ENCODE results near the gene MFSD11.
"Not testable (repeated sequence)": the region's sequence is repeated elsewhere in the genome, so short reads cannot be mapped to it uniquely, and the experiment has no call there.

MFSD11 gene

GRCh38 chr17:76811834-76812233 lies 73.9 kb downstream of the MFSD11 start:
- Histone ChIP-seq H3K9ac (ENCODE audit: low read depth, low read length) (no peak overlapping the region), H3K27me3 (ENCODE audit: insufficient read depth, low read length) (no peaks in the 10 kb centered on the region)

GRCh38 chr17:76812263-76812662 lies 74.3 kb downstream of the MFSD11 start:
- H3K4me3 ChIP-seq (ENCODE audit: low read length), result no peak overlapping the region
- no peak overlapping the region for H3K9ac ChIP-seq (ENCODE audit: low read depth, low read length)
- no peak overlapping the region for H3K27ac ChIP-seq (ENCODE audit: low read depth, low read length)
- H3K36me3 ChIP-seq (ENCODE audit: insufficient read depth, low read length), result no peaks in the 10 kb centered on the region
- no peaks in the 10 kb centered on the region for H3K9me3 ChIP-seq (ENCODE audit: insufficient read depth, low read depth, low read length)
- 90% methylated on average over 4 of the region's 4 CpGs for WGBS
- H3K27me3 ChIP-seq (ENCODE audit: insufficient read depth, low read length), result no peaks in the 10 kb centered on the region
- peaks cover 4% of the 10 kb centered on the region; the same call in 1 of the 2 replicates for H3K4me1 ChIP-seq (ENCODE audit: insufficient read depth, low read length)

More at GRCh38 chr17:76811834-76812233, 73.9 kb downstream of the MFSD11 start:
- no peak overlapping the region for H3K4me3 ChIP-seq (ENCODE audit: low read length)
- no peaks in the 10 kb centered on the region for H3K36me3 ChIP-seq (ENCODE audit: insufficient read depth, low read length)
- WGBS, result 91% methylated on average over 5 of the region's 5 CpGs
- no peak overlapping the region for H3K27ac ChIP-seq (ENCODE audit: low read depth, low read length)
- peaks cover 2% of the 10 kb centered on the region; the same call in 1 of the 2 replicates for H3K4me1 ChIP-seq (ENCODE audit: insufficient read depth, low read length)
- no peaks in the 10 kb centered on the region for H3K9me3 ChIP-seq (ENCODE audit: insufficient read depth, low read depth, low read length)

GRCh38 chr17:76812968-76813367 lies 75.0 kb downstream of the MFSD11 start:
- no peaks in the 10 kb centered on the region for H3K9me3 ChIP-seq (ENCODE audit: insufficient read depth, low read depth, low read length)
- H3K9ac ChIP-seq (ENCODE audit: low read depth, low read length), result no peak overlapping the region
- H3K36me3 ChIP-seq (ENCODE audit: insufficient read depth, low read length), result no peaks in the 10 kb centered on the region
- peaks cover 4% of the 10 kb centered on the region; the same call in 1 of the 2 replicates for H3K4me1 ChIP-seq (ENCODE audit: insufficient read depth, low read length)
- no peak overlapping the region for H3K4me3 ChIP-seq (ENCODE audit: low read length)
- no peaks in the 10 kb centered on the region for H3K27me3 ChIP-seq (ENCODE audit: insufficient read depth, low read length)
- 91% methylated on average over 4 of the region's 4 CpGs for WGBS
- no peak overlapping the region for H3K27ac ChIP-seq (ENCODE audit: low read depth, low read length)

GRCh38 chr17:76815907-76816589 lies 78.1 kb downstream of the MFSD11 start:
- WGBS, result 94% methylated on average over 5 of the region's 9 CpGs
- H3K4me3 ChIP-seq (ENCODE audit: low read length); H3K4me1 ChIP-seq (ENCODE audit: insufficient read depth, low read length); H3K27me3 ChIP-seq (ENCODE audit: insufficient read depth, low read length); H3K9ac ChIP-seq (ENCODE audit: low read depth, low read length); H3K9me3 ChIP-seq (ENCODE audit: insufficient read depth, low read depth, low read length); H3K36me3 ChIP-seq (ENCODE audit: insufficient read depth, low read length); H3K27ac ChIP-seq (ENCODE audit: low read depth, low read length): not testable (repeated sequence)

GRCh38 chr17:76816590-76817135 lies 78.7 kb downstream of the MFSD11 start:
- Histone ChIP-seq H3K27me3 (ENCODE audit: insufficient read depth, low read length) (no peaks in the 10 kb centered on the region), H3K4me3 (ENCODE audit: low read length) (no peak overlapping the region), H3K9me3 (ENCODE audit: insufficient read depth, low read depth, low read length) (no peaks in the 10 kb centered on the region), H3K36me3 (ENCODE audit: insufficient read depth, low read length) (no peaks in the 10 kb centered on the region), H3K4me1 (ENCODE audit: insufficient read depth, low read length) (peaks cover 4% of the 10 kb centered on the region; the same call in 1 of the 2 replicates), H3K27ac (ENCODE audit: low read depth, low read length) (no peak overlapping the region), H3K9ac (ENCODE audit: low read depth, low read length) (no peak overlapping the region)
- WGBS, result 8% methylated on average over 8 of the region's 8 CpGs

- H3K9me3 ChIP-seq (ENCODE audit: insufficient read depth, low read depth, low read length), result no peaks in the 10 kb centered on the region
- H3K4me1 ChIP-seq (ENCODE audit: insufficient read depth, low read length), result peaks cover 4% of the 10 kb centered on the region; the same call in 1 of the 2 replicates
- WGBS, result 80% methylated on average over 1 of the region's 1 CpG
- no peak overlapping the region for H3K4me3 ChIP-seq (ENCODE audit: low read length)
- no peaks in the 10 kb centered on the region for H3K36me3 ChIP-seq (ENCODE audit: insufficient read depth, low read length)
- H3K9ac ChIP-seq (ENCODE audit: low read depth, low read length), result no peak overlapping the region
- no peak overlapping the region for H3K27ac ChIP-seq (ENCODE audit: low read depth, low read length)
- H3K27me3 ChIP-seq (ENCODE audit: insufficient read depth, low read length), result no peaks in the 10 kb centered on the region
These were observed 82.1 kb downstream of the MFSD11 start for GRCh38 chr17:76820039-76820438.

GRCh38 chr17:76820561-76820960 lies 82.6 kb downstream of the MFSD11 start:
- WGBS, result 92% methylated on average over 4 of the region's 4 CpGs
- no peaks in the 10 kb centered on the region for H3K27me3 ChIP-seq (ENCODE audit: insufficient read depth, low read length)

GRCh38 chr17:76822184-76822778 lies 84.4 kb downstream of the MFSD11 start:
- H3K4me3 ChIP-seq (ENCODE audit: low read length), result no peak overlapping the region
- no peaks in the 10 kb centered on the region for H3K27me3 ChIP-seq (ENCODE audit: insufficient read depth, low read length)
- no peak overlapping the region for H3K9ac ChIP-seq (ENCODE audit: low read depth, low read length)
- no peak overlapping the region for H3K27ac ChIP-seq (ENCODE audit: low read depth, low read length)
- no peaks in the 10 kb centered on the region for H3K36me3 ChIP-seq (ENCODE audit: insufficient read depth, low read length)
- no peaks in the 10 kb centered on the region for H3K4me1 ChIP-seq (ENCODE audit: insufficient read depth, low read length)
- 86% methylated on average over 7 of the region's 7 CpGs for WGBS
- no peaks in the 10 kb centered on the region for H3K9me3 ChIP-seq (ENCODE audit: insufficient read depth, low read depth, low read length)

More at GRCh38 chr17:76820561-76820960, 82.6 kb downstream of the MFSD11 start:
- no peaks in the 10 kb centered on the region for H3K36me3 ChIP-seq (ENCODE audit: insufficient read depth, low read length)
- peaks cover 4% of the 10 kb centered on the region; the same call in 1 of the 2 replicates for H3K4me1 ChIP-seq (ENCODE audit: insufficient read depth, low read length)
- no peak overlapping the region for H3K27ac ChIP-seq (ENCODE audit: low read depth, low read length)
- no peak overlapping the region for H3K9ac ChIP-seq (ENCODE audit: low read depth, low read length)
- H3K4me3 ChIP-seq (ENCODE audit: low read length), result no peak overlapping the region
- H3K9me3 ChIP-seq (ENCODE audit: insufficient read depth, low read depth, low read length), result no peaks in the 10 kb centered on the region

GRCh38 chr17:76824093-76824492 lies 86.2 kb downstream of the MFSD11 start:
- H3K4me3 ChIP-seq (ENCODE audit: low read length), result no peak overlapping the region
- WGBS, result 92% methylated on average over 12 of the region's 12 CpGs
- H3K9ac ChIP-seq (ENCODE audit: low read depth, low read length), result no peak overlapping the region
- H3K27ac ChIP-seq (ENCODE audit: low read depth, low read length), result no peak overlapping the region
- no peaks in the 10 kb centered on the region for H3K4me1 ChIP-seq (ENCODE audit: insufficient read depth, low read length)
- no peaks in the 10 kb centered on the region for H3K27me3 ChIP-seq (ENCODE audit: insufficient read depth, low read length)
- H3K36me3 ChIP-seq (ENCODE audit: insufficient read depth, low read length), result no peaks in the 10 kb centered on the region
- H3K9me3 ChIP-seq (ENCODE audit: insufficient read depth, low read depth, low read length), result no peaks in the 10 kb centered on the region

- H3K27ac ChIP-seq (ENCODE audit: low read depth, low read length), result no peak overlapping the region
- no peaks in the 10 kb centered on the region for H3K36me3 ChIP-seq (ENCODE audit: insufficient read depth, low read length)
- H3K27me3 ChIP-seq (ENCODE audit: insufficient read depth, low read length), result no peaks in the 10 kb centered on the region
- 90% methylated on average over 24 of the region's 24 CpGs for WGBS
- H3K9me3 ChIP-seq (ENCODE audit: insufficient read depth, low read depth, low read length), result no peaks in the 10 kb centered on the region
- H3K4me1 ChIP-seq (ENCODE audit: insufficient read depth, low read length), result no peaks in the 10 kb centered on the region
- no peak overlapping the region for H3K9ac ChIP-seq (ENCODE audit: low read depth, low read length)
- H3K4me3 ChIP-seq (ENCODE audit: low read length), result no peak overlapping the region
These were observed 88.6 kb downstream of the MFSD11 start for GRCh38 chr17:76826330-76827068.

GRCh38 chr17:76827736-76828135 lies 89.8 kb downstream of the MFSD11 start:
- Histone ChIP-seq H3K36me3 (ENCODE audit: insufficient read depth, low read length) (no peaks in the 10 kb centered on the region), H3K9me3 (ENCODE audit: insufficient read depth, low read depth, low read length) (no peaks in the 10 kb centered on the region), H3K9ac (ENCODE audit: low read depth, low read length) (no peak overlapping the region), H3K27me3 (ENCODE audit: insufficient read depth, low read length) (no peaks in the 10 kb centered on the region), H3K27ac (ENCODE audit: low read depth, low read length) (no peak overlapping the region), H3K4me3 (ENCODE audit: low read length) (no peak overlapping the region), H3K4me1 (ENCODE audit: insufficient read depth, low read length) (no peaks in the 10 kb centered on the region)
- 94% methylated on average over 14 of the region's 14 CpGs for WGBS
